Endodermal cell (in vitro differentiated cells): ENCODE data around the gene MUC13. TPM values are rescaled to one million over a fixed set of nuclear protein-coding genes. Genes with fewer than 3 reads are reported as not detected.

Source experiments
- DNase-seq: peaks from one replicate; pipeline ENCODE4 v3.0.0-alpha.2; 2017
- H3K27ac ChIP-seq: 2 replicates; pipeline ENCODE4 v1.5.1; 2013; ENCODE audit warnings: mild to moderate bottlenecking, low read depth, low read length, moderate library complexity
- H3K27me3 ChIP-seq: 2 replicates; pipeline ENCODE4 v1.6.1; 2013; ENCODE audit warnings: mild to moderate bottlenecking, low read length, moderate library complexity; ENCODE audit not compliant: insufficient read depth, control insufficient read depth, poor library complexity, severe bottlenecking
- H3K36me3 ChIP-seq: 2 replicates; pipeline ENCODE4 v1.7.0; 2013; ENCODE audit warnings: mild to moderate bottlenecking, low read length, moderate library complexity; ENCODE audit not compliant: control insufficient read depth, insufficient read depth
- H3K4me1 ChIP-seq: one replicate; pipeline ENCODE4 v1.7.0; 2013; ENCODE audit warnings: low read length; ENCODE audit not compliant: control insufficient read depth, insufficient read depth
- H3K4me3 ChIP-seq: 2 replicates; pipeline ENCODE4 v1.5.1; 2013; ENCODE audit warnings: mild to moderate bottlenecking, low read length, moderate library complexity
- H3K9ac ChIP-seq: 2 replicates; pipeline ENCODE4 v1.6.1; 2013; ENCODE audit warnings: mild to moderate bottlenecking, low read length, moderate library complexity; ENCODE audit not compliant: poor library complexity, severe bottlenecking; ENCODE audit errors: extremely low read depth
- H3K9me3 ChIP-seq: 2 replicates; pipeline ENCODE4 v1.6.1; 2013; ENCODE audit warnings: mild to moderate bottlenecking, low read length, moderate library complexity; ENCODE audit not compliant: control insufficient read depth
- H3K27ac Mint-ChIP-seq: 2 replicates; pipeline ENCODE4 v1.8.0; 2020; ENCODE audit warnings: mixed read lengths
- H3K27me3 Mint-ChIP-seq: 2 replicates; pipeline ENCODE4 v1.8.0; 2021; ENCODE audit warnings: mild to moderate bottlenecking, mixed read lengths; ENCODE audit not compliant: insufficient read depth
- H3K36me3 Mint-ChIP-seq: 2 replicates; pipeline ENCODE4 v1.8.0; 2020; ENCODE audit warnings: low read depth, mixed read lengths
- H3K4me1 Mint-ChIP-seq: 2 replicates; pipeline ENCODE4 v1.8.0; 2020; ENCODE audit warnings: mixed read lengths
- H3K4me3 Mint-ChIP-seq: 2 replicates; pipeline ENCODE4 v1.8.0; 2020; ENCODE audit warnings: mild to moderate bottlenecking, moderate library complexity, mixed read lengths
- H3K9me3 Mint-ChIP-seq: 2 replicates; pipeline ENCODE4 v1.8.0; 2020; ENCODE audit warnings: mild to moderate bottlenecking, mixed read lengths
- WGBS, 2 experiments: methylation state at CpG; one replicate each; pipeline versions ENCODE4 v1.1.5 to v1.1.7; 2013; ENCODE audit warnings: missing lambda C conversion rate in 2 of 2, mixed read lengths in 1 of 2; ENCODE audit not compliant: insufficient coverage in 1 of 2, insufficient read length in 1 of 2; 5-methylcytosine and 5-hydroxymethylcytosine counted together
- total RNA-seq, 2 donors: library from RNA; stranded (reverse); fragmentation: NEBNext Ultra II Directional in 1 of 2; extraction: Animal tissue kit (Norgen Biotek cat#: 25700) in 1 of 2; gene quantifications; 2 replicates in 1 of 2; 3 replicates in 1 of 2; pipeline ENCODE4 v1.2.1, GENCODE V29; 2021
- TF ChIP-seq, protein P1 (sequence below): fragments of 200-600 bp; sonication (generic); conservative IDR thresholded peaks from 2 replicates; pipeline ENCODE4 v1.5.0; 2021; ENCODE audit warnings: antibody characterized with exemption, mild to moderate bottlenecking

The MUC13 gene
- total RNA-seq, 2 donors from 2014 or later: 0.15 TPM; not detected in 1

DNA sequence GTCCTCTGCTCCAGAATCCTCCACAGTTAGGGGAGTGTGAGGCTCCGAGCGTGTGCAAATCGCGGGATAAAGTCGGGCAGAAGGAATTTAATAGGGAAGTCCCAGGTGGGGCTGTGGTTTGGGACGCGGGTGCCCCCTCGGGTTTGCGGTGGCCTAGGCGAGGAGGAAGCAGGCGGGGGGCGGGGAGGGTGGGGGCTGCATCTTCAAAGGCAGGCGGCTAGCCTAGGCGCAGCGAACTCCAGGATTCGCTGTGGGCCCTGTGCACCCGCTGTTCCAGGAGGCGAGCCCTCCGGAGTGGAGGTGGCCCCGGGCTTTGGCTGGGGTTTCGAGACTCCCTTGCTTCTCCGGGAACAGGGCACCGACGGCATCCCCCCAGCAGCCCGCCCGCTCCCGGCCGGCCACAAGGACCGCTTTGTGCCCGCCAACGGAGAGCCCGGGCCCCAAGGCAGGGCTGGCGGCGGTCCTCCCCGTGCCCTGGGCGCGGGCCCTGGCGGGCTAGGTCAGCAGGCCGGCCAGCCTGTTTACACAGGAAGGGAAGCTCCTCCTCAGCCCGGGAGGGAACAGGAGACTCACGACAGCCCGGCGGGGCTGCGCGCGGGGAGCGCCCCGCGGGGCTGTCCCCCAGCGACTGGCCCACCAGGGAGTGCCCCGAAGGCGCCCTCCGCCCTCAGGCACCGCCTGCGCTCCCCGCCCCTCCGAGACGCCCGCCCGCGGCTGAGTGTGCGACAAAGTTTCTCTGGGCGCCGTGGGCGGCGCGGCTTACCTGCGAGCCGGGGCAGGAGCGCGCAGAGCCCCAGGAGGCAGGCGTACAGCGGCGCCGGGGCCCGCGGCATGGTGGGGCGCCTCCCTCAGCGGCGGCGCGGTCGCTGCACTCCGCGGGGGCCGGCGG is 48.1 kb downstream of the MUC13 start:
- 0% methylated on average over 16 to 87 of the region's 87 CpGs for WGBS, 2 experiments
- H3K4me1 Mint-ChIP-seq: peaks cover 63% of the 10 kb centered on the region
- no peaks in the 10 kb centered on the region for H3K27me3 Mint-ChIP-seq
- H3K27ac ChIP-seq: peak overlapping the region; percentile 66
- DNase-seq: peak; percentile 91
- H3K4me3 Mint-ChIP-seq: peak overlapping the region; percentile 87
- TF ChIP-seq, protein P1, sequence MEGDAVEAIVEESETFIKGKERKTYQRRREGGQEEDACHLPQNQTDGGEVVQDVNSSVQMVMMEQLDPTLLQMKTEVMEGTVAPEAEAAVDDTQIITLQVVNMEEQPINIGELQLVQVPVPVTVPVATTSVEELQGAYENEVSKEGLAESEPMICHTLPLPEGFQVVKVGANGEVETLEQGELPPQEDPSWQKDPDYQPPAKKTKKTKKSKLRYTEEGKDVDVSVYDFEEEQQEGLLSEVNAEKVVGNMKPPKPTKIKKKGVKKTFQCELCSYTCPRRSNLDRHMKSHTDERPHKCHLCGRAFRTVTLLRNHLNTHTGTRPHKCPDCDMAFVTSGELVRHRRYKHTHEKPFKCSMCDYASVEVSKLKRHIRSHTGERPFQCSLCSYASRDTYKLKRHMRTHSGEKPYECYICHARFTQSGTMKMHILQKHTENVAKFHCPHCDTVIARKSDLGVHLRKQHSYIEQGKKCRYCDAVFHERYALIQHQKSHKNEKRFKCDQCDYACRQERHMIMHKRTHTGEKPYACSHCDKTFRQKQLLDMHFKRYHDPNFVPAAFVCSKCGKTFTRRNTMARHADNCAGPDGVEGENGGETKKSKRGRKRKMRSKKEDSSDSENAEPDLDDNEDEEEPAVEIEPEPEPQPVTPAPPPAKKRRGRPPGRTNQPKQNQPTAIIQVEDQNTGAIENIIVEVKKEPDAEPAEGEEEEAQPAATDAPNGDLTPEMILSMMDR: peak; percentile 24
- H3K9ac ChIP-seq: peak overlapping the region; percentile 92
- H3K36me3 Mint-ChIP-seq: peaks cover 18% of the 10 kb centered on the region
- no peaks in the 10 kb centered on the region for H3K9me3 ChIP-seq
- H3K27ac Mint-ChIP-seq: peak overlapping the region; percentile 95
- H3K27me3 ChIP-seq: no peaks in the 10 kb centered on the region
- peaks cover 24% of the 10 kb centered on the region for H3K4me1 ChIP-seq
- peak overlapping the region; percentile 99 for H3K4me3 ChIP-seq
- no peaks in the 10 kb centered on the region for H3K9me3 Mint-ChIP-seq
- peaks cover 17% of the 10 kb centered on the region for H3K36me3 ChIP-seq

DNA sequence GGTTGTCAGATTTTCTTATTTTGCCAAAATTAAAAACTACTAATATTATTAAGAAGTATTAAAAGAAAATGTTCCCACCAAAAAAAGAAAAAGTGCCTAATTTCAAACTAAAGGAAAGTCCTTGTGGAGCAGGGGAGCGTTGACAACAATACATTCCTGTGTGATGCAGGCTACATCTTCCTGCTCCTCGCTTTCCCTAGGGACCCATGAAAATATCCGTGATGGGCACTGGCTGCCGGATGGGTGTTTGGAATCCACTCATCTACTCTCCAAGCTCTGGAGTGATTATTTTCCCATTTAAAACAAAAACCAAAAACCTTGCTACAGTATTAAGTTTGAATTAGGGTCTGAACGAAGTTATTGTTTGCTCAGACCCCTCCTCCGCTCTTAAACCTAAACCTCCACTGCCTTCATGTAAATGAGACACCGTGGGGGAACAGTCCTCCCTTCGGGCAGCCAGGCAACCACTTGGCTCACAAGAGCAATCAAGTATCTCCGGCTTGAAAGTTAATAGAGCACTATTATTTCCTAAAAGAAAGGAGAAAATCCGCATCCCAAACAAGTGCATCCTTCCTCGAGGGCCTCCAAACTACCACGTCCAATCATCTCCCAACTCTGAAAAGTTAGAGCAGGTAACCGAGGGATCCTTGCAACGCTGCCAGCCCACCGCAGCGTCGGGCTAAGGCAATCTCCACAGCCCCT is 48.9 kb downstream of the MUC13 start:
- DNase-seq: no peak
- peaks cover 24% of the 10 kb centered on the region for H3K4me1 ChIP-seq

DNA sequence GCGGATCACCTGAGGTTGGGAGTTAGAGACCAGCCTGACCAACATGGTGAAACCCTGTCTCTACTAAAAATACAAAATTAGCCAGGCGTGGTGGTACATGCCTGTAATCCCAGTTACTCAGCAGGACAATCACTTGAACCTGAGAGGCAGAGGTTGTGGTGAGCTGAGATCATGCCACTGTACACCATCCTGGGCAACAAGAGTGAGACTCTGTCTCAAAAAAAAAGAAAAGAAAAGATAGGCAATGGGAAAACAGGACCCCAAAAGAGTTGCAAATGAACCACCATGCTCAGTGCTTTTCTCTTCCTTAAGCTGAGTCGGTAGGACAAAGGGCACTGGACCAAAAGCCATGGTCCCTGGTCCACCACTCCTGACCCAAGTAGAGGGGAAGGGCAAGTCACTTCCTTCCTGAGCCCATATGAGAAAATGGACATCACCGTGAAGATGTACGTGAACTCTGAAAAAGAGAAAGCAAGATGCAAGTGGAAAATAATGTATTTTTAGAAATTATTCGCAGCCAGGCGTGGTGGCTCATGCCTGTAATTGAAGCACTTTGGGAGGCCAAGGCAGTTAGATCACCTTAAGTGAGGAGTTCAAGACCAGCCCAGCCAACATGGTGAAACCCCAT is 50.0 kb downstream of the MUC13 start:
- Histone ChIP-seq H3K27ac (no peak overlapping the region), H3K9me3 (no peaks in the 10 kb centered on the region), H3K4me3 (peak overlapping the region; percentile 99), H3K9ac (no peak overlapping the region), H3K36me3 (peaks cover 22% of the 10 kb centered on the region), H3K4me1 (peaks cover 26% of the 10 kb centered on the region), H3K27me3 (no peaks in the 10 kb centered on the region)
- Mint-ChIP-seq H3K4me1 (peaks cover 60% of the 10 kb centered on the region), H3K27me3 (no peaks in the 10 kb centered on the region), H3K4me3 (peak overlapping the region; percentile 87), H3K27ac (peak overlapping the region; percentile 92), H3K9me3 (no peaks in the 10 kb centered on the region), H3K36me3 (peaks cover 23% of the 10 kb centered on the region)
- TF ChIP-seq, protein P1: no peak
- DNase-seq: no peak
- WGBS, 2 experiments: 74 to 76% methylated on average over 6 to 7 of the region's 7 CpGs

More for the DNA sequence above, 48.9 kb downstream of the MUC13 start:
- Histone ChIP-seq H3K27me3 (no peaks in the 10 kb centered on the region), H3K27ac (no peak overlapping the region), H3K36me3 (peaks cover 22% of the 10 kb centered on the region), H3K4me3 (peak overlapping the region; percentile 99), H3K9ac (peak overlapping the region; percentile 92), H3K9me3 (no peaks in the 10 kb centered on the region)
- Mint-ChIP-seq H3K27me3 (no peaks in the 10 kb centered on the region), H3K4me1 (peaks cover 60% of the 10 kb centered on the region), H3K9me3 (no peaks in the 10 kb centered on the region), H3K36me3 (peaks cover 23% of the 10 kb centered on the region), H3K4me3 (peak overlapping the region; percentile 87), H3K27ac (peak overlapping the region; percentile 95)
- WGBS, 2 experiments: 1 to 7% methylated on average over 7 to 17 of the region's 17 CpGs
- TF ChIP-seq, protein P1: no peak
